NCI-H1694 (cell line): ENCODE results near the gene AHCYL2.
A peak's percentile ranks its signal among the peaks of the same experiment; 100 is the strongest.
"Not testable (repeated sequence)": the region's sequence is repeated elsewhere in the genome, so short reads cannot be mapped to it uniquely, and the experiment has no call there.

ENCODE experiments used
- DNase-seq: peaks from one replicate; lab custom pipeline; 2025; lab: John Stamatoyannopoulos, UW

AHCYL2 gene

GRCh38 chr7:129209067-129209926, 15.5 kb upstream of the AHCYL2 start:
- DNase-seq: no peak

DNA sequence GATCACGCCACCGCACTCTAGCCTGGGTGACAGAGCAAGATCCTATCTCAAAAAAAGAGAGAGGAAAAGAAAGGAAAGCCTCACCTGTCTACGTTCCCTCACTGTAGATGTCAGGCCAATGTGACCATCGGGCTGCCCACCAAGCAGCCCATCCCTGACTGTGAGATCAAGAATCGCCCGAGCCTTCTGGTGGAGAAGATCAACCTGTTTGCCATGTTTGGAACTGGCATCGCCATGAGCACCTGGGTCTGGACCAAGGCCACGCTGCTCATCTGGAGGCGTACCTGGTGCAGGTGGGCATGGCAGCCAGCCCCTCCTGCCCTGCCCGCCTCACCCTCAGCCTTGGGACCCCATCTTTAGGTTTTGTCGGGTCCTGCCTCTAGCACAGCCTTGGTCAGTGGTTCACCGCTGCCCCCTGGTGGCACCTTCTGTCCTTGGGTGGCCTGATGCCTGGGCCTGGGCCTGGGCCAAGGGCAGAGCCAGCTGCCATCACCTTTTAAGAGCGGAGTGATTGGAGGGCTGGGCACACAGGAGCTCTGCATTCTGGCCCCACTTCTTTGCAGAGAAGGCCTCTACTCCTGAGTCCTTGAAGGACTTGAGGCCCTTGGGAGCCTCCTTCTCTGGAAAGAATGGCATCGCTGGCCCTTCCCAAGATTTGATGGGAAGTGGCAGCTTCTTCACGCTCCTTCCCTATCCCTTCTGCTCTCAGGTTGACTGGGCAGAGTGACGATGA, 14.4 kb upstream of the AHCYL2 start:
- DNase-seq: peak; percentile 69

DNA sequence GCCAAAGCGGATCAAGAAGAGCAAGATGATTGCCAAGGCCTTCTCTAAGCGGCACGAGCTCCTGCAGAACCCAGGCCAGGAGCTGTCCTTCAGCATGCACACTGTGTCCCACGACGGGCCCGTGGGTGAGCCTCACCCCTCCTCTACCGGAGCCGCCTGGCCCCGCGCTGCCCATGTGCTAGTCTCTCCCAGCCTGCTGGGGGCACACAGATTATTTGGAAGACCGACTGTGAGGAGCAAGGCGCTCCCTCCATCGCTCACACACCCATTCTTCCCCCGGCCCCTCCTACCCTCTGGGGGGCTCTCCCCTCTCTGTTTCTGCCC, 13.9 kb upstream of the AHCYL2 start:
- no peak for DNase-seq

DNA sequence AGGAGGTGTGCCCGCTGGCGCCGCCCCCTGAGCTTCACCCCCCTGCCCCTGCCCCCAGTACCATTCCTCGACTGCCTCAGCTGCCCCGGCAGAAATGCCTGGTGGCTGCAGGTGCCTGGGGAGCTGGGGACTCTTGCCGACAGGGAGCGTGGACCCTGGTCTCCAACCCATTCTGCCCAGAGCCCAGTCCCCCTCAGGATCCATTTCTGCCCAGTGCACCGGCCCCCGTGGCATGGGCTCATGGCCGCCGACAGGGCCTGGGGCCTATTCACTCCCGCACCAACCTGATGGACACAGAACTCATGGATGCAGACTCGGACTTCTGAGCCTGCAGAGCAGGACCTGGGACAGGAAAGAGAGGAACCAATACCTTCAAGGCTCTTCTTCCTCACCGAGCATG, 12.7 kb upstream of the AHCYL2 start:
- no peak for DNase-seq

GRCh38 chr7:129212596-129212995, 12.2 kb upstream of the AHCYL2 start:
- no peak for DNase-seq

- no peak for DNase-seq
Measured at GRCh38 chr7:129213828-129214227, 11.0 kb upstream of the AHCYL2 start.

DNA sequence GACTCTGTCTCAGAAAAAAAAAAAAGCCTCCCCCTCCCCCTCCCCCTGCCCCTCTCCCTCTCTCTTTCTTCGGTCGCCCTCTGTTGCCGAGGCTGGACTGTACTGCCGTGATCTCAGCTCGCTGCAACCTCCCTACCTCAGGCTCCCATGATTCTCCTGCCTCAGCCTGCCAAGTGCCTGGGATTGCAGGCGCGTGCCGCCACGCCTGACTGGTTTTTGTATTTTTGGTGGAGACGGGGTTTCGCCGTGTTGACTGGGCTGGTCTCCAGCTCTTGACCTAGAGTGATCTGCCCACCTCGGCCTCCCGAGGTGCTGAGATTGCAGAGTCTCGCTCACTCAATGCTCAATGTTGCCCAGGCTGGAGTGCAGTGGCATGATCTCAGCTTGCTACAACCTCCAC, 9.1 kb upstream of the AHCYL2 start:
- not testable (repeated sequence) for DNase-seq

DNA sequence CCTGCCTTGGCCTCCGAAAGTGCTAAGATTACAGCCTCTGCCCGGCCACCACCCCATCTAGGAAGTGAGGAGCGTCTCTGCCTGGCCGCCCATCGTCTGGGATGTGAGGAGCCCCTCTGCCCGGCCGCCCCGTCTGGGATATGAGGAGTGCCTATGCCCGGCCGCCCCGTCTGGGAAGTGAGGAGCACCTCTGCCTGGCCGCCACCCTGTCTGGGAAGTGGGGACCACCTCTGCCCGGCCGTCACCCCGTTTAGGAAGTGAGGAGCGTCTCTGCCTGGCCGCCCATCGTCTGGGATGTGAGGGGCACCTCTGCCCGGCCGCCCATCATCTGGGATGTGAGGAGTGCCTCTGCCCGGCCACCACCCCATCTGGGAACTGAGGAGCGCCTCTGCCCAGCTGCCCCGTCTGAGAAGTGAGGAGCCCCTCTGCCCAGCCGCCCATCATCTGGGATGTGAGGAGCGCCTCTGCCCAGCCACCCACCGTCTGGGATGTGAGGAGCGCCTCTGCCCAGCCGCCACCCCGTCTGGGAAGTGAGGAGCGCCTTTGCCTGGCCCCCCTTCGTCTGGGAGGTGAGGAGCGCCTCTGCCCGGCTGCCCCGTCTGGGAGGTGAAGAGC, 8.6 kb upstream of the AHCYL2 start:
- not testable (repeated sequence) for DNase-seq

DNA sequence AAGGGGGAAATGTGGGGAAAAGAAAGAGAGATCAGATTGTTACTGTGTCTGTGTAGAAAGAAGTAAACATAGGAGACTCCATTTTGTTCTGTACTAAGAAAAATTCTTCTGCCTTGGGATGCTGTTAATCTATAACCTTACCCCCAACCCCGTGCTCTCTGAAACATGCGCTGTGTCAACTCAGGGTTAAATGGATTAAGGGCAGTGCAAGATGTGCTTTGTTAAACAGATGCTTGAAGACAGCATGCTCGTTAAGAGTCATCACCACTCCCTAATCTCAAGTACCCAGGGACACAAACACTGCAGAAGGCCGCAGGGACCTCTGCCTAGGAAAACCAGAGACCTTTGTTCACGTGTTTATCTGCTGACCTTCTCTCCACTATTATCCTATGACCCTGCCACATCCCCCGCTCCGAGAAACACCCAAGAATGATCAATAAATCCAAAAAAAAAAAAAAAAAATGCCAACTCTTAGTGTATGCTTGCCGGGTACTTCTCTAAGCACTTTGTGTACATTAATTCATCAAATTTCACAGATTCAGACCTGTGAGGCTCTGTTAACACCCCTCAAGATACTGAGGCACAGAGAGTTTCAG, 7.9 kb upstream of the AHCYL2 start:
- DNase-seq: not testable (repeated sequence)

DNA sequence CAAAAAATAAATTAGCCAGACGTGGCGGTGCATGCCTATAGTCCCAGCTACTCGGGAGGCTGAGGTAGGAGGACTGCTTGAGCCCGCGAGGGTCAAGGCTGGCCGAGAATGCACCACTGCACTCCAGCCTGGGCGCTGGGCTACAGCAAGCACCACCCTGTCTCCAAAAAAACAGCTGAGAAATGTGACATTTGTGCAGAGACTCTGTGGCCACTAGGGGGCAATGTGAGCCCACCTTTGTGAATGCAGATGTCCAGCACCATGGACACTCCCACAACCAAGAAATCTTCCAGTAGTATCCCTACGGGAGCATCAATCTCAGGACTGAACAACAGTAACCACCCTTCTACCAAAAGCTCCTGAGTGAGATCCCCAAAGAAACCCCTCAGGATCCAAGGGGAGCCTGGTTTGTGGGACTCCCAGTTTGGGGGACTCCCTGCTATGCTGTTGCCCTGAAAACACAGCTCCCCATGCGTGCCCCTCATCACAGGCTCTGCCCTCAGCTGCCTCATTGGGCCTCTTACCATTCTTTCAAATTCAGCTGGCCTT, 6.2 kb upstream of the AHCYL2 start:
- peak; percentile 78 for DNase-seq

DNA sequence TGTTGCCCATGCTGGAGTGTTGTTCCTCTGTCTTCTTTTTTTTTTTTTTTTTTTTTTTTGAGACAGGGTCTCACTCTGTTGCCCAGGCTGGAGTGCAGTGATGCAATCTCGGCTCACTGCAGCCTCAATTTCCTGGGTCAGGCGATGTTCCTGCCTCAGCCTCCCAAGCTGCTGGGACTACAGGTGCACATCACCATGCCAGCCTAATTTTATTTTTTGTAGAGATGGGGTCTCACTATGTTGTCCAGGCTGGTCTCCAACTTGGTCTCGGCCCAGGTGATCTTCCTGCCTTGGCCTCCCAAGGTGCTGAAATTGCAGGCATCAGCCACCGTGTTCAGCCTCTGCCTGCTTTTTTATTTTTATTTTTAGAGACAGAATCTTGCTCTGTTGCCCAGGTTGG, 5.7 kb upstream of the AHCYL2 start:
- DNase-seq: not testable (repeated sequence)

- DNase-seq: no peak
Measured at GRCh38 chr7:129222064-129222463, 2.8 kb upstream of the AHCYL2 start.

DNA sequence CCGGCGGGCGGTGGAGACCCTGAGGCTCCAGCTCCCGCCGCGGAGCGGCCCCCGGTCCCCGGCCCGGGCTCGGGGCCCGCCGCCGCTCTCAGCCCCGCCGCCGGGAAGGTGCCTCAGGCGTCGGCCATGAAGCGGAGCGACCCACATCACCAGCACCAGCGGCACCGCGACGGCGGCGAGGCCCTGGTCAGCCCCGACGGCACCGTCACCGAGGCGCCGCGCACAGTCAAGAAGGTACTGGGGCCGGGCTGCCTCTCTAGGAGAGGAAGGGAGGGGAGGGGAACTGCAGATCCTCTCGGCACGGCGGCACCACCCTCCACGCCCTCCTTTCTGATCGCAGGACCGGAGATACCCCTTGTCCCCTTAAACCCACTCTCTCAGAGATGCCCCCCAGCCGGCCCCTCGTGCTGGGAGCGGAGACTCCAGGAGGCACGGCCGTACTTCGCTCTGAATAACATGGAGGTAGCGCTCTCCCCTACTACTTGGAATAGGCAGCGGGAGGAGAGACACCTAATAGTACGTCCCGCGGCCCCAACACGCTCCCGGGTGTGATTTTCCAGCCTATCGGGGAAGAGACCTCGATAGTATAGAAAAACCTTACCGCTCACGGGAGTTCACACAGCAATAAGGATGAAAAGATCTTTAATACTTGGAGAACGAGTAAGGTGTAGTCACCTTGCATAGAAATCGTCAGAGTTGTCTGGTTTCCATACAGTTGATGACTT, 538 bp downstream of the AHCYL2 start:
- no peak for DNase-seq

DNA sequence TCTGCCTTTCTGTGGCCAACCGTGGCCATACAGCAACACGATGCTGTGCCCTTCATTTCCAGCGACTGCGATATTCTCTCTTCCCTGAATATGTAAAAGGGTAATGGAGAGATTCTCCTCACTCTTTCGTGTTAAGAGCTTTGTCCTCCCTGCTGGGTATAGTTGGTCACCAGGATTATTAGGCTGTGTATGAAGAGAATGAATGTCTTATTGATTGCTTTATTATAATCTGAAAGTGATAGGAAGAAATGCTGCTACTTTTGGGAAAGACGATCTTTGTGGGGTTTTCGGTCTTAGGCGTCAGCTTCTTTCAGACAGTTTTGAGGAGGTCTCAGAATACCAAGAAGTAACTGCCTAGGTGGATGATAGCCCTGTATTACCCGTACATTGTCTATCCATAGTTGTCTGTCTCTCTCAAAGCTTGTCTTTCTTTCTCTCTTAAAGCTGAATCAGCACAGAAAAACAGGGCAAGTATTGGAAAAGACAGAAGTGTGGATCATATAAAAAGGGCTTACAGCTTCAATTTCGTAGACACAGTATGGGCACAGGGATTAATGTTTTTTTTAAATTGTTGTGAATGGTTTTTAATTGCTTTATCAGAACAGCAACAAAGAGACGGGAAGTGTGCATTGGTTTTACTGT, 1.2 kb downstream of the AHCYL2 start:
- DNase-seq: no peak

- DNase-seq: no peak
Measured at GRCh38 chr7:129227646-129228578, 3.1 kb downstream of the AHCYL2 start.

DNA sequence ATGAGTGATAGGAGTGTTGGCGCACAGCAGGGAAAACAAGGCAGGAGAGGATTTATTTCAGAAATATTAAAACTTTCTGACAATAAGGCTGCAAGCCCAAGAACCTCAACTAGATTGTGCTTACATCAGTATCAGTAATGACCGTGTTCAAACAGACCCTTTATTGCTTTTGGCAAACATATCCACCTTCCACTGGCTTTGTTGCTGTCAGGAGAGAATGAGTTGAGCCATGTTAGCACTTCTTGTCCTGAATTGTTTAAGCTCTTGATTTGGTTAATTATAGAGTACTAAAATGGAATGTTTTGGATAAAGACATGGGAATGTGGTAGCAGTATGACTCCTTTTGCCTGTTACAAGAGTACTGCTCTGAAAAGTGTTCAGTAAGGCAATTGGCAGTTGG, 3.8 kb downstream of the AHCYL2 start:
- DNase-seq: no peak

GRCh38 chr7:129231666-129232065, 6.8 kb downstream of the AHCYL2 start:
- DNase-seq: no peak

DNA sequence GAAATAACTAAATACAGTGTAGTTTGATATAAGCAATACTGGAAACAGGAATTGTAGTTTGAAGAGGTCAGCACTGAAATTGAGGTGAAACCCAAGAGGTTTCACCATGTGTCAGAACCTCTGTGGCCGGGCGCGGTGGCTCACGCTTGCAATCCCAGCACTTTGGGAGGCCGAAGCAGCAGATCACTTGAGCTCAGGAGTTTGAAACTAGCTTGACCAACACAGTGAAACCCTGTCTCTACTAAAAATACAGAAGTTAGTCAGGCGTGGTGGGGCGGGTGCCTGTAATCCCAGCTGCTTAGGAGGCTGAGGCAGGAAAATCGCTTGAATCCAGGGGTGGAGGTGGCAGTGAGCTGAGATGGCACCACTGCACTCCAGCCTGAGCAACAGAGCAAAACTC, 13.7 kb downstream of the AHCYL2 start:
- no peak for DNase-seq

DNA sequence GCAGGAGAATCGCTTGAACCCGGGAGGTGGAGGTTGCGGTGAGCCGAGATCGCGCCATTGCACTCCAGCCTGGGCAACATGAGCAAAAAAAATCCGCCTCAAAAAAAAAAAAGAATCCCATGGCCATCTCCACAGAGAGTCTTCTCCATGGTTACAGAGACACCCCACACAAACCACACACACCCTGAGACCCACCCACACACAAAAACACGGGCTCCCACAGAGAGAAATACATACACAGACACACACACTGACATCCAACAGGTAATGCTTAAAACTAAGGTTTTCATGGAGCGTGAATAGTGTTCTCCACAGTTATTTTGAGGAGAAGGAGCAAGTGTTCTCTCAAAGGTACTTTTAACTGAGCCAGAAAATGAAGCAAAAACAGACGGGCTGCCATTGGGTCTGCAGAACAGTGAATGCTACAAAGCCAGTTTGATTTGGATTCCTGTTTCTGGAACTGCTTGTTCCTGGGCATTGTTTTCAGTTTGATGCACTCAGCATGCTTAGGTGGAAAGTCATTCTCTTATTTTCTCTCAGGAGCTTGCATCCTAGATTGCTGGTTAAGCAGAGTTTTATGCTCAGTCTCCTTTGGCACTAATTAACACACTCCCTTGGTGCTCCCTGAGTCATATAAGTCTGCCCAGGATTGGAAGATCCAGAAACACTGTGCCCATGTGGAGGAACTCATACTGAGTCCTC, 15.4 kb downstream of the AHCYL2 start:
- no peak for DNase-seq
